ENCODE results near the gene MTUS2.

DNA sequence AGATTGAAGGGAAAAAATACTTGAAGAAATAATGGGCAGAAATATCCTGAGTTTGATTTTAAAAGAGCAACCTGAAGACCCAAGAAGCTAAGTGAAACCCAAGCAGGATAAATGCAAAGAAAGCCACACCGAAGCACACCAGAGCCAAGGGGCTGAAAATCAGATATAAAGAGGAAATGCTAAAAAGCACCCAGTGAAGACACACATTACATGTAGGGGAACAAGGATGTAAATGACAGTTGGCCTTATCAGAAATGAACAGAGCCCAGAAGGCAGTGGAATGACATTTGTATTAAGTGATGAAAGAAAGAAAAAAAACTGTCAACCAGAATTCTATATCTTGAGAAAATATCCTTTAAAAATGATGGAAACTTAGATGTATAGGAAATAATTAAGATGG lies 636.3 kb downstream of the MTUS2 start:
- TF ChIP-seq CTCF (IDR thresholded peaks at IDR 0.05; ENCODE audit: insufficient read depth, low read length) (no peak), GABPA (IDR thresholded peaks at IDR 0.05; ENCODE audit: low read depth) (no peak)

All from HL-60 (cell line).